ENCODE results near the gene ADCYAP1. TPM values are rescaled to one million over a fixed set of nuclear protein-coding genes. Genes with fewer than 3 reads are reported as not detected.
"Not testable (repeated sequence)": the region's sequence is repeated elsewhere in the genome, so short reads cannot be mapped to it uniquely, and the experiment has no call there.

The ADCYAP1 gene
- total RNA-seq: not detected in 2 replicates

- intact Hi-C loops (cut with micrococcal nuclease): loop anchor here (10.0 kb wide), 1 partner anchor 60 kb away; no protein-coding TSS in a partner anchor
Observed at GRCh38 chr18:904218-905090, at the start of gene ADCYAP1. TSS of gene ADCYAP1 (plus strand) at chr18:904871. CDS start at chr18:905387, 516 bp downstream.

DNA sequence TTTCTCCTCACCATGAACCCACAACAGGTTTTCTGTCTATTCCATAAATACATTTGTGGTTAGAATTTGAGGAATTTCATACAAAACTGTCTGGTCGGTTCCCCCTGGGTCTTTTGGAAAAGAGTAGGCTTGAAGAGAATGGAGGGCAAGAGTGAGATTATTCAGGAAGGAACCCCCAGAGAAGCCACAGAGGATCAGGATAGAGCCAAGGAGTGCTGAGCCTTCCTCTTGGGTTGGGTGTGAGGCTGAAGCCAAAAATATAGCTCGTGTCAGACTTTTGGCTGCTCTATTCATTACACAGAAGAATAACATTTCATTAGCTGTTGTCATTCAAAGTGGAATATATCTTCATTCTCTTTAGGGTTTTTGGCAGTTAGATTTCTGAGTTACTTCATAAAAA, 46.7 kb upstream of the ADCYAP1 start:
- intact Hi-C loops (cut with micrococcal nuclease): no loop called here

- intact Hi-C loops (cut with micrococcal nuclease): loop anchor here (10.0 kb wide), 2 partner anchors 630 to 1680 kb away; no protein-coding TSS in a partner anchor
Observed at GRCh38 chr18:864872-865273, 39.8 kb upstream of the ADCYAP1 start.

GRCh38 chr18:867257-867656, 37.4 kb upstream of the ADCYAP1 start:
- intact Hi-C loops (cut with micrococcal nuclease): loop anchor here (10.0 kb wide), 2 partner anchors 628 to 1678 kb away; no protein-coding TSS in a partner anchor

GRCh38 chr18:873426-873825, 31.2 kb upstream of the ADCYAP1 start:
- intact Hi-C loops (cut with micrococcal nuclease): not testable (repeated sequence)

- intact Hi-C loops (cut with micrococcal nuclease): no loop called here
Observed at GRCh38 chr18:875912-876311, 28.8 kb upstream of the ADCYAP1 start.

DNA sequence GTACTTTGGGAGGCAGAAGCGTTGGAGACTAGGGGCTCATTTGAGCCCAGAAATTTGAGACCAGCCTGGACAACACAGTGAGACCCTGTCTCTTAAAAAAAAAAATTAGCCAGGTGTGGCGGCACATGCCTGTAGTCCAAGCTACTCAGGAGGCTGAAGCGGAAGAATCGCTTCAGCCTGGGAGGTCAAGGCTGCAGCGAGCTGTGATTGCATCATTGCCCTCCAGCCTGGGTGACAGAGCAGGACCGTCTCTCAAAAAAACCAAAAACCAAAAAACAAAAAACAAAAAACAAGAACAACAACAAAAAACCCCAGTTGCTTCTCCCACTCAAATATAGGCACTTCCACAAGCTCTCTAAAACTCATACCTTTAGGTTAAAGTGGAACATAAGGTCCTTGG, 27.4 kb upstream of the ADCYAP1 start:
- intact Hi-C loops (cut with micrococcal nuclease): no loop called here

DNA sequence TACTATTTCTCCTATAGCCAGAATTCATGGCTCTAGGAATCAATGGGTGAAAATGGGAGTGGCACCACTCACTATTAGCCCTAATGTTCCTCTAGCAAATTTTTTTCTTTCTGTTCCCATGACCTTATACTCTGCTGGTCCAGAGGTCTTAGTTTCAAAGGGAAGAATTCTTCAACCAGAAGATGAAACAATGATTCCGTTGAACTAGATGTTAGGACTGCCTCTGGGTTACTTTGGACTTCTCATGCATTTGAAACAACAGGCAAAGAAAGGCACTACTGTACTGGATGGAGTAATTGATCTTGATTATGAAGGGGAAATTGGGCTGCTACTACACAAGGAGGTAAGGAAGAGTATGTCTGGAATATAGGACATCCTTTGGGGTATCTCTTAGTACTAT, 18.6 kb upstream of the ADCYAP1 start:
- intact Hi-C loops (cut with micrococcal nuclease): no loop called here

DNA sequence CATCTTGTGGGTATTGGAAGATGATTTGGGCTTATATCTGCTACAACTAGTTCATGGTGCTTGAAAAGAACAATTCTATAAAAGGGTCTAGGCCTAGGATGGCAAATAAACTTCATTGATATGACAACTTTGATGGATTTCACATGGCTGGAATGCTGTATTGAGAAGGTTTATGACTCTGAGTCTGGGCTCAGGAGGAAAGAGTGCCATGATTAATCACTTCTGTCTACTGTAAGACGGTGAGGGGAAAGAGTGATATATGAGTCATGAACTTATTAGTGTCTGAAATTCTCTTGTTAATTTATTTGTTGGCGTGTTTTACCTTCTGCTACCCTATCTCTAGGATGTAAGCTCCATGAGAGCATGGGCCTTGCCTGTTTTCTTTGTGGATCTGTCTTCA, 17.0 kb upstream of the ADCYAP1 start:
- intact Hi-C loops (cut with micrococcal nuclease): no loop called here

DNA sequence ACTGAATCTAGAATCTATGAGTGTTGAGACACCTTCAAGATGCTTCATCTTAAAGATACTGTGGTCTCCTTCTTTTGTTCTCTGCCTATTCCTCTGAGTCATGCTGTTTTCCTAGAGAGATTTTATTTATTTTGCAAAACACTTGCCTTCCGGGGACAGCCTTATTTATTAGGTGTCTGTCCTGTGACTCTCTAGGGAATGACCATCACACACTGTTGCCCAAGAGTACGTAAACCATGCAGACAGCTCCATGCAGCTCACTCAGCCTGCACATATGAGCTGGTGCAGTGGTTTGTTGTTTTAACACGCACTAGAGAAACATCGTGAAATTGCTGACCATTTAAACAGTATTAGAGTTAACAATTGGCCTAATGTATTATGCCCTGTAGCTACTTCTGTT, 12.4 kb upstream of the ADCYAP1 start:
- intact Hi-C loops (cut with micrococcal nuclease): no loop called here

GRCh38 chr18:896315-896714, 8.4 kb upstream of the ADCYAP1 start:
- intact Hi-C loops (cut with micrococcal nuclease): no loop called here

DNA sequence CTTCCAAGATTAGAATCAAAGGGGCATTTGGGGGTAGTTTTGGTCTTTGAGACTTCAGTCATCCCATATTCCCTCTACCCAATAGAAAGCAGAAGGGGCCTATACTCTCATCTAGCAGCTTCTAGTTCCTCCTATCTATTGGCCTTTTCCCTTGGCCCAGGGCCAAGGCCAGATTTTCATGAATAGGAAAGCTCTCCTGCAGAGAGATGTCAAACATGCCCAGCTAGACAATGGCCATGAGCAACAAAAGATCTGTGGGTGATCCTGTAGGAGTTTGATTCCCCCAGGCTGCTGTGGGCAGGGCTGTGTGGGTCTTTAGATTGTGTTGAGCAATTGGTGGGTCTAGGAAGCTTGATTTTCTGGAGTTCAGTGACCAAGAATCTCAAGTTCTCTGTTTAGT, 2.9 kb upstream of the ADCYAP1 start:
- intact Hi-C loops (cut with micrococcal nuclease): loop anchor here (10.0 kb wide), 1 partner anchor 63 kb away; no protein-coding TSS in a partner anchor

GRCh38 chr18:902229-902628, 2.4 kb upstream of the ADCYAP1 start:
- intact Hi-C loops (cut with micrococcal nuclease): loop anchor here (10.0 kb wide), 1 partner anchor 63 kb away; no protein-coding TSS in a partner anchor

DNA sequence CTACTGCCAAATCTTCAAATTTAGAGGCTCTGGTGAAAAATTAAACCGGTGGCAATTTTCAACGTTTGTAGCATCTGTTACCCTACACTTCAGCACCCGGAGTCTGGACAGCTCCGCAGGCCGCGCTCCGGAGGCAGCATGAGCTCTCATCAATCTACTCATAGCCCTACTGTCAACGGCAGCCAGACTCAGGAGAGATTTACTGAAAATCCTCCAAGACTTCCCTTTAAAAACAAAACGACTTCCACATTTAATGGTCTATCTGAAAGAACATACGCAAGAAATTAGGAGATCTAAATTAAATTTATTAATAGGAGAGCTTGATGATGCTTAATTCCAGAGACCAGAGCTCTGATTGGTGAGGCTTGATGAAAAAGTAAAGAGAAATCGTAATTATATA, 970 bp upstream of the ADCYAP1 start:
- intact Hi-C loops (cut with micrococcal nuclease): loop anchor here (10.0 kb wide), 1 partner anchor 61 kb away; no protein-coding TSS in a partner anchor

DNA sequence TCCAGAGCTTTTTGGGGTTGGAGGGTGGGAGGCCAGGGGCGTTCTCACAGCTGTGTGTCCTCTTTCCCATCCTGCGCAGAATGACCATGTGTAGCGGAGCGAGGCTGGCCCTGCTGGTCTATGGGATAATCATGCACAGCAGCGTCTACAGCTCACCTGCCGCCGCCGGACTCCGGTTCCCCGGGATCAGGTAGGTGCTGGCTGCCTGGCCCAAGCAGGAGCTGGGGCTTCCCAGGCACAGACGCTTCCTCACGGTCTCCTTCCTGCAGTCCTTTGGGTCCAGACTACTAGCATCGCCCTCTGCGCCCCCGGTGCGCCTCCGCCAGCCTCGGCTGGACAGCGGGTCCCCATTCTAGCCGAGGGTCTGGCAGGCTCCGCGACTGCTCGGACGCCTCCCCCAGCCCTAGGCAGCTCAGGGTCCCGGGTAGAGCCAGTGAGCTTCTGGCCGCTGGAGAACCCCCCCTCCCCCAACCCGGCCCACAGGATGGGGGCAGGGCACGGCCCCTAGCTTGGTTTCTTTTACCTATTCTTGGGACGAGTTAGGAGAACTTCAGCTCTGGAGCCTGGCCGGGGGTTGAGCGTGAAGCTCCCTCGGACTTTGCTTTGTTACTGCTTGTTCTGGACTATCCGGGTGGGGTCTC, 756 bp downstream of the ADCYAP1 start:
- intact Hi-C loops (cut with micrococcal nuclease): loop anchor here (10.0 kb wide), 1 partner anchor 59 kb away; no protein-coding TSS in a partner anchor

GRCh38 chr18:905948-906415, 1.3 kb downstream of the ADCYAP1 start:
- intact Hi-C loops (cut with micrococcal nuclease): loop anchor here (10.0 kb wide), 1 partner anchor 59 kb away; no protein-coding TSS in a partner anchor

DNA sequence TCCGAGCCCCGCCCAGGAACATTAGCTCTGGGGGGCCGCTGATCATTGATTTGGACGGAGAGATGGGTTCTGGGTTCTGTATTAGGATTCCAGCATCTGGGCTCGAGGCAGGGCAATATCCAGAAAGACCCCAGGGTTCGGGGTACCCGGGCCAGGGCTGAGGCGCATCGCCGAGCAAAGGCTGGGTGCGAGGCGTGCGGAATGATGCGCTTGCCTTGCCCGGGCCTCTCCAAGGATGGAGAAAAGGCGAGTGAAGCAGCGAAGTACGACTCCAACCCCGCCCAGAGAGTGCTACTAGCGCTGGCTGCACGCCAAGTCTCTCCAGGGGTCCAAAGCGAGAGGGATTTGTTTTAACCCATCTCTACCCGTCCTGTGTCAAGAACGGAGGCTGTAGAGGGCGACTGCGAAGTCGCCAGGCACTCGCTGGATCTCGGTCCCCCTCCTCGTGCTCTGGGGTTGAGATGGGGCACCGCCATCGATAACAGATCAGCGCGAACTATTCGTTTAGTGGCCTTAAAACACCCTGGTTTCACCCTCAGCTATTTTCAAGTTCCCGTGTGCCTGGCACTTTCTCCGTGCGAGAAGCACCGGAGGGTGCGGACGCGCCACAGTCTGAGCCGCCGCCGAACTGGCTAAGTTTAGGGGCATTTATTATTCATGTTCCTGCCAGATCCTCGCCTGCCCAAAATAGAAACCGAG, 1.9 kb downstream of the ADCYAP1 start:
- intact Hi-C loops (cut with micrococcal nuclease): loop anchor here (10.0 kb wide), 1 partner anchor 58 kb away; no protein-coding TSS in a partner anchor

GRCh38 chr18:907115-907884, 2.6 kb downstream of the ADCYAP1 start:
- intact Hi-C loops (cut with micrococcal nuclease): loop anchor here (10.0 kb wide), 1 partner anchor 58 kb away; no protein-coding TSS in a partner anchor

GRCh38 chr18:907885-908757, 3.5 kb downstream of the ADCYAP1 start:
- intact Hi-C loops (cut with micrococcal nuclease): loop anchor here (10.0 kb wide), 1 partner anchor 57 kb away; no protein-coding TSS in a partner anchor

Measured in T-helper 2 cell treated with Interferon-gamma antibody and Interleukin-4, amounts not matched to agents 100 ng/mL and 5 ng/mL, for 36 hours (primary cell).